ENCODE data around the gene SKIC2.
"Not testable (repeated sequence)": the region's sequence is repeated elsewhere in the genome, so short reads cannot be mapped to it uniquely, and the experiment has no call there.

SKIC2 gene

GRCh38 chr6:32009537-32009936 lies 50.6 kb downstream of the SKIC2 start:
- DNase-seq (ENCODE audit: low spot score); in situ Hi-C loops (cut with MboI; ENCODE audit: low pct_unique_long_range_greater_than_20kb, low sequenced_read_pairs, unreplicated experiment): not testable (repeated sequence)

DNA sequence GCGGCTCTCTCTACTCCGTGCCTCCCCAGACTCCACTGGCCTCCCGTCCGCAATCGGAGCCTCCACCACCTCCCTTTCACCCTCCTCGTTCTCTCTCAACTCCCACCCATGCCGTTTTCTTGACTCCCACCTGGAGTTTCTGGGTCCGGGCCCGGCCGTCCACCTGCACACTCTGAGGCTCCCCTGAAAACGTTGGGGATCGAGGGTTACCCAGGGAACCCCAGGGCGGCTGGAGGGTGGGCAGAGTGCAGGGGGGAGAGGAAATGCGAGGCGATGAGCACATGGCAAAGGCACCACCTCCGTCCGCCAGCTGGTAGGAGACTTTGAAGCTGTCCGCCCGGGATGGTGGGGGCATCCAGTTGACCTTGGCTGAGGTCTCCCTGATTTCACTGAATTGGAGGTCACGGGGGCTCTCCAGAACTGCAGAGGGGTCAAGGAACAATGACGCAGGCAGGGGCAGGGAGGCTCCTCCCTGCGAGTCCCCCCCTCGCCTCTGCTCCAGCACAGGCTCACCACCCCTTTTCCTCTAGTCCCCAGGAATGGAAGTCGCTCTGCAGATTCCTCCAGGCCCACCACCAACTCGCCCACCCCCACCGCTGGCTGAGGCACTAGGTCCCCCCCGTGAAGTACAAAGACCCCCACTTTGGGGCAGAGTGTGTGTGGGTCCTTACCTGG lies 52.0 kb downstream of the SKIC2 start:
- DNase-seq (ENCODE audit: low spot score); in situ Hi-C loops (cut with MboI; ENCODE audit: low pct_unique_long_range_greater_than_20kb, low sequenced_read_pairs, unreplicated experiment): not testable (repeated sequence)

GRCh38 chr6:32012941-32013617 lies 54.1 kb downstream of the SKIC2 start:
- in situ Hi-C loops (cut with MboI; ENCODE audit: low pct_unique_long_range_greater_than_20kb, low sequenced_read_pairs, unreplicated experiment): not testable (repeated sequence)

GRCh38 chr6:32013738-32014137 lies 54.8 kb downstream of the SKIC2 start:
- DNase-seq (ENCODE audit: low spot score); in situ Hi-C loops (cut with MboI; ENCODE audit: low pct_unique_long_range_greater_than_20kb, low sequenced_read_pairs, unreplicated experiment): not testable (repeated sequence)

More at GRCh38 chr6:32012941-32013617, 54.1 kb downstream of the SKIC2 start:
- not testable (repeated sequence) for DNase-seq (ENCODE audit: low spot score)

GRCh38 chr6:32014547-32014946 lies 55.6 kb downstream of the SKIC2 start, which contains the start of gene C4B:
Gene C4B (plus strand): TSS chr6:32014795. CDS start chr6:32014846, 51 bp downstream.
- in situ Hi-C loops (cut with MboI; ENCODE audit: low pct_unique_long_range_greater_than_20kb, low sequenced_read_pairs, unreplicated experiment); DNase-seq (ENCODE audit: low spot score): not testable (repeated sequence)
